ENCODE data around the gene BCL11A.

GRCh38 chr2:60556175-60556574, 2.7 kb upstream of the BCL11A start:
- TF ChIP-seq POLR2A (IDR thresholded peaks at IDR 0.05) (no peak), CTCF (IDR thresholded peaks at IDR 0.05) (no peak), POLR2AphosphoS5 (IDR thresholded peaks at IDR 0.05) (no peak), EP300 (IDR thresholded peaks at IDR 0.05) (no peak)

Data from upper lobe of left lung (tissue), 4 donors.